BLaER1 treated with 17β-estradiol and CSF1 and Interleukin-3, amounts not matched to agents 10 nM and 100 nM (cell line): ENCODE results near the gene HERC6.
"Not testable (repeated sequence)": the region's sequence is repeated elsewhere in the genome, so short reads cannot be mapped to it uniquely, and the experiment has no call there.

ENCODE experiments used
- H3K27ac ChIP-seq, 11 experiments: shearing (Covaris generic); formaldehyde crosslinking; 2 replicates each; pipeline ENCODE4 v1.8.1; 2022
- H3K27me3 ChIP-seq, 11 experiments: shearing (Covaris generic); formaldehyde crosslinking; 2 replicates each; pipeline ENCODE4 v1.8.1; 2022
- H3K36me3 ChIP-seq, 11 experiments: shearing (Covaris generic); formaldehyde crosslinking; 2 replicates each; pipeline ENCODE4 v1.8.1; 2022
- H3K4me1 ChIP-seq, 10 experiments: shearing (Covaris generic); formaldehyde crosslinking; 2 replicates each; pipeline ENCODE4 v1.8.1; 2022
- H3K4me2 ChIP-seq, 11 experiments: shearing (Covaris generic); formaldehyde crosslinking; 2 replicates each; pipeline ENCODE4 v1.8.1; 2022
- H3K4me3 ChIP-seq, 10 experiments: shearing (Covaris generic); formaldehyde crosslinking; 2 replicates each; pipeline ENCODE4 v1.8.1; 2022
- H3K9ac ChIP-seq, 11 experiments: shearing (Covaris generic); formaldehyde crosslinking; 2 replicates each; pipeline ENCODE4 v1.8.1; 2022
- H3K9me3 ChIP-seq, 11 experiments: shearing (Covaris generic); formaldehyde crosslinking; replicated peaks in 1 of 11; 2 replicates each; pipeline ENCODE4 v1.8.1; 2022
- H4K20me1 ChIP-seq, 11 experiments: shearing (Covaris generic); formaldehyde crosslinking; 2 replicates each; pipeline ENCODE4 v1.8.1; 2022
- Cebpa-rat ChIP-seq, 11 experiments: shearing (Covaris generic); IDR thresholded peaks; 2 replicates each; pipeline ENCODE4 v1.8.1; 2022

The HERC6 gene

DNA sequence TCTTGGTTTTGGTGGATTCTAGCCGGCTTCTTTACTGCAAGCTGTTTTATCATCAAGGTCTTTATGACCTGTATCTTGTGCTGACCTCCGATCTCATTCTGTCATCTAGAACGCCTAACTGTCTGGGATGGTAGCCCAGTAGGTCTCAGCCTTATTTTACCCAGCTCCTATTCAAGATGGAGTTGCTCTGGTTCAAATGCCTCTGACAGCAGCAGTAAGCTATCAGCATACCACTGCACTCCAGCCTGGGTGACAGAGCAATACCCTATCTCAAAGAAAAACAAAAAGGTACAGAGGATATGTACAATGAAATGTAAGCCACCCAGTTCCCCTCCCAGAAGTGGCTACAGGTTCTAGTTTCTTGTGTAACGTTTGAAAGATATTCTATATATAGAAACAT, 36.1 kb downstream of the HERC6 start:
- Histone ChIP-seq H3K9ac (no peak overlapping the region), H3K4me2 (no peak overlapping the region), H3K9me3 (no peaks in the 10 kb centered on the region), H3K36me3 (peaks cover 0 to 4% (median 0%) of the 10 kb centered on the region in 11 experiments; a peak in 2 of 22 replicates), H3K4me1 (no peaks in the 10 kb centered on the region), H3K27me3 (no peaks in the 10 kb centered on the region), H3K4me3 (no peak overlapping the region), H4K20me1 (no peaks in the 10 kb centered on the region), H3K27ac (no peak overlapping the region)
- TF ChIP-seq Cebpa-rat (IDR thresholded peaks at IDR 0.05) = no peak

GRCh38 chr4:88415982-88416381, 37.3 kb downstream of the HERC6 start:
- H3K27ac ChIP-seq = no peak overlapping the region
- no peaks in the 10 kb centered on the region for H3K4me1 ChIP-seq
- peaks cover 0 to 4% (median 0%) of the 10 kb centered on the region in 11 experiments; a peak in 1 of 22 replicates for H3K36me3 ChIP-seq
- H3K4me2 ChIP-seq = no peak overlapping the region
- no peaks in the 10 kb centered on the region for H3K9me3 ChIP-seq
- H3K4me3 ChIP-seq = no peak overlapping the region
- H3K9ac ChIP-seq = no peak overlapping the region
- no peak for TF ChIP-seq Cebpa-rat (IDR thresholded peaks at IDR 0.05)
- no peaks in the 10 kb centered on the region for H3K27me3 ChIP-seq
- no peaks in the 10 kb centered on the region for H4K20me1 ChIP-seq

- H3K36me3 ChIP-seq = peaks cover 0 to 4% (median 0%) of the 10 kb centered on the region in 11 experiments; a peak in 1 of 22 replicates
Measured at GRCh38 chr4:88418411-88418810, 39.8 kb downstream of the HERC6 start.

DNA sequence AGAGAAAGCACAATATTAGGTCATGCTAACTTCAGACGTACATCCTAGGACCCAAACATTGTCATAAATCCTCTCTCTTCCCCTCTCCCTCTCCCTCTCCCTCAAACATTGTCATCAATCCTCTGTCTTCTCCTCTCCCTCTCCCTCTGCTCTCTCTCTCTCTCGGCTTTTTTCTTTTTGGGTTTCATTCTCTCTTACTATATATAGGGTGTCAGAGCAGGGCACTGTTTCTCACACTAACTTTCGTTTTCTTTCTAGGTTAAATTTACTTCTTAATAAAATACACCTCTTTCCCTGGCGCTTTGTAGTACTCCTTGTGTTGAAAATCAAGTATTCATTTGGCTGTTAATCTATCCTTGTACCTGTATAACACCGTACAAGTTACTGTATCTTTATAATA, 41.2 kb downstream of the HERC6 start:
- no peak overlapping the region for H3K9ac ChIP-seq
- TF ChIP-seq Cebpa-rat (IDR thresholded peaks at IDR 0.05) = no peak
- no peaks in the 10 kb centered on the region; a peak in 1 of 22 replicates for H3K36me3 ChIP-seq
- no peaks in the 10 kb centered on the region for H3K27me3 ChIP-seq
- H3K27ac ChIP-seq = no peak overlapping the region
- H3K4me1 ChIP-seq = no peaks in the 10 kb centered on the region
- H3K4me2 ChIP-seq = no peak overlapping the region
- no peak overlapping the region for H3K4me3 ChIP-seq
- no peaks in the 10 kb centered on the region for H4K20me1 ChIP-seq
- H3K9me3 ChIP-seq = no peaks in the 10 kb centered on the region

More at GRCh38 chr4:88418411-88418810, 39.8 kb downstream of the HERC6 start:
- Histone ChIP-seq H3K27ac (no peak overlapping the region), H3K9ac (no peak overlapping the region), H3K4me2 (no peak overlapping the region), H3K9me3 (no peaks in the 10 kb centered on the region), H4K20me1 (no peaks in the 10 kb centered on the region), H3K4me1 (no peaks in the 10 kb centered on the region), H3K27me3 (no peaks in the 10 kb centered on the region), H3K4me3 (no peak overlapping the region)
- no peak for TF ChIP-seq Cebpa-rat (IDR thresholded peaks at IDR 0.05)

DNA sequence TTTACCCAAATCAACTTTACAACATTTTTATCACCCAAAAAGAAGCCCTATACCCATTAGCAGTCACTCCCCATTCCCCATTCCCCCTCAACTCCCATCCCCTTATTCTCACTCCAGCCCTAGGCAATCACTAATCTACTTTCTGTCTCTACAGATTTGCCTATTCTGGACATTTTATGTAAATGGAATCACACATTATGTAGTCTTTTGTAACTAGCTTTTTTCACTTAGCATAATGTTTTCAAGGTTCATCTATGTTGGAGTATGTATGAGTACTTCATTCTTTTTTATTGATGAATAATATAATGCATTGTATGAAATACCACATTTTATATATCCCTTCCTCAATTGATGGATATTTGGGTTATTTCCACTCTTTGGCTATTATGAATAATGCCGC, 42.2 kb downstream of the HERC6 start:
- Histone ChIP-seq H3K4me1 (no peaks in the 10 kb centered on the region), H4K20me1 (no peaks in the 10 kb centered on the region), H3K4me3 (no peak overlapping the region), H3K36me3 (no peaks in the 10 kb centered on the region), H3K9ac (no peak overlapping the region), H3K27ac (no peak overlapping the region), H3K4me2 (no peak overlapping the region), H3K9me3 (no peaks in the 10 kb centered on the region), H3K27me3 (no peaks in the 10 kb centered on the region)
- no peak for TF ChIP-seq Cebpa-rat (IDR thresholded peaks at IDR 0.05)

- H3K9me3 ChIP-seq = no peaks in the 10 kb centered on the region
- H3K4me3 ChIP-seq = no peak overlapping the region
- no peaks in the 10 kb centered on the region for H3K27me3 ChIP-seq
- H3K4me2 ChIP-seq = no peak overlapping the region
- TF ChIP-seq Cebpa-rat (IDR thresholded peaks at IDR 0.05) = no peak
- no peaks in the 10 kb centered on the region for H4K20me1 ChIP-seq
- H3K36me3 ChIP-seq = no peaks in the 10 kb centered on the region
- H3K4me1 ChIP-seq = no peaks in the 10 kb centered on the region
- H3K9ac ChIP-seq = no peak overlapping the region
- no peak overlapping the region for H3K27ac ChIP-seq
Measured at GRCh38 chr4:88422403-88422802, 43.8 kb downstream of the HERC6 start.

- no peak overlapping the region for H3K27ac ChIP-seq
- peaks cover 0 to 14% (median 6%) of the 10 kb centered on the region in 11 experiments; a peak in 9 of 22 replicates for H3K9me3 ChIP-seq
- peaks cover 0 to 3% (median 0%) of the 10 kb centered on the region in 11 experiments; a peak in 3 of 22 replicates for H3K36me3 ChIP-seq
Measured at GRCh38 chr4:88429401-88429800, 50.7 kb downstream of the HERC6 start.

DNA sequence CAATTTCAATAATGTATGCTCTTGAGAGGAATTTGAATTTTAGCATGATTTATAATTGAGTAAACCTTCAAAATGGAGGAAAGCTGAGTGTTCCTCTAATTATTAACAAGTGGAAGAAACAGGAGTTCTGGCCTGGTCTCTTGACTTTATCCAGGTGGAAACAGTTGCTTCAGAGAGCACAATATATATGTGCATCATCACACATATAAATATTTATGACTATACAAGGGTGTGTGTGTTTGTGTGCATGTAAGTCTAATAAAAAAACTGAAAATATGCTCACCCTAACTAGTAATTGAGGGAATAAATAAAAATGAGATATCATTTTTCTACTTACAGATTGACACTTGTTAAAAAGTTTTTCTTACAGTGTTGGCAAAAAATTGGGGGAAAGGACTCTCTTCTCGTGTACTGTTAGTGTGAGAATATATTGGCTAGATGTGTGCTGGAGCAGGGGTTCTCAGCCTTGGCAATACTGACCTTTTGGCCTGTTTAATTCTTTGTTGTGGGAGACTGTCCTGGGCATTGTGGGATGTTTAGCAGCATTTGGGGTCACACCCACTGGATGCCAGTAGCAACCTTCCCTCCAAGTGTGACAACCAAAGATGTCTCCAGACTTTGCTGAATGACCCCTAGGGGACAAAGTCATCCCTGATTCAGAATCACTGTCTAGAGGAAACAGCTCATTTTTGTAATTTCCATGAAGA, 57.5 kb downstream of the HERC6 start:
- no peak overlapping the region for H3K4me3 ChIP-seq
- no peak for TF ChIP-seq Cebpa-rat (IDR thresholded peaks at IDR 0.05)
- no peak overlapping the region for H3K27ac ChIP-seq
- H4K20me1 ChIP-seq = no peaks in the 10 kb centered on the region
- no peak overlapping the region for H3K9ac ChIP-seq
- H3K36me3 ChIP-seq = peaks cover 0 to 7% (median 0%) of the 10 kb centered on the region in 11 experiments; a peak in 4 of 22 replicates
- no peaks in the 10 kb centered on the region for H3K27me3 ChIP-seq
- H3K4me2 ChIP-seq = no peak overlapping the region
- H3K4me1 ChIP-seq = no peaks in the 10 kb centered on the region; a peak in 1 of 20 replicates
- peaks cover 0 to 14% (median 6%) of the 10 kb centered on the region in 11 experiments; a peak in 9 of 22 replicates for H3K9me3 ChIP-seq

More at GRCh38 chr4:88429401-88429800, 50.7 kb downstream of the HERC6 start:
- Histone ChIP-seq H3K4me2 (no peak overlapping the region), H3K9ac (no peak overlapping the region), H3K27me3 (no peaks in the 10 kb centered on the region), H3K4me3 (no peak overlapping the region), H3K4me1 (no peaks in the 10 kb centered on the region), H4K20me1 (no peaks in the 10 kb centered on the region)
- TF ChIP-seq Cebpa-rat (IDR thresholded peaks at IDR 0.05) = no peak

DNA sequence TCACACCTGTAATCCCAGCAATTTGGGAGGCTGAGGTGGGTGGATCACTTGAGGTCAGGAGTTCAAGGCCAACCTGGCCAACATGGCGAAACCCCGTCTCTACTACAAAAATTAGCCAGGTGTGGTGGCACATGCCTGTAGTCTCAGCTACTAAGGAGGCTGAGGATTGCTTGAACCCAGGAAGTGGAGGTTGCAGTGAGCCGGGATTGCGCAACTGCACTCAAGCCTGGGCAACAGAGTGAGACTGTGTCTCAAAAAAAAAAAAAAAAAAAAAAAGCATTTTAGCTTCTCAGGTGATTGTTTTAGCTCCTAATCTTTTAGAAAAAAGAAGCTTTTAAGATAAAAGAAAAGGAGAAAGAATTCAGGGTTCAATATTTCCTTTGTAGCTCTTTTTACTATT, 59.2 kb downstream of the HERC6 start:
- H4K20me1 ChIP-seq, H3K4me2 ChIP-seq, H3K4me3 ChIP-seq, H3K27ac ChIP-seq, H3K27me3 ChIP-seq, H3K9ac ChIP-seq, H3K4me1 ChIP-seq: not testable (repeated sequence)
- TF ChIP-seq Cebpa-rat (IDR thresholded peaks at IDR 0.05) = peak in 10 of 11 experiments; percentile 35 to 86 (median 70); a peak in 14 of 22 replicates
- Histone ChIP-seq H3K36me3 (peaks cover 4 to 15% (median 6%) of the 10 kb centered on the region in 11 experiments; a peak in 15 of 22 replicates), H3K9me3 (peaks cover 6 to 17% (median 12%) of the 10 kb centered on the region in 11 experiments)
